HUES48 (cell line): ENCODE data around the gene JOSD1.

Experiments used
- H3K27ac ChIP-seq: one replicate; pipeline ENCODE4 v1.7.0; 2013; ENCODE audit warnings: low read depth, low read length, inconsistent platforms
- H3K27me3 ChIP-seq: 2 replicates; pipeline ENCODE4 v1.6.1; 2013; ENCODE audit warnings: mild to moderate bottlenecking, low read length; ENCODE audit not compliant: control insufficient read depth, insufficient read depth
- H3K36me3 ChIP-seq: 2 replicates; pipeline ENCODE4 v1.6.1; 2013; ENCODE audit warnings: low read length; ENCODE audit not compliant: control insufficient read depth, insufficient read depth
- H3K4me1 ChIP-seq: 2 replicates; pipeline ENCODE4 v1.6.1; 2013; ENCODE audit warnings: mild to moderate bottlenecking, low read length; ENCODE audit not compliant: control insufficient read depth, insufficient read depth
- H3K4me3 ChIP-seq: 2 replicates; pipeline ENCODE4 v1.5.1; 2013; ENCODE audit warnings: mild to moderate bottlenecking, low read depth, low read length
- H3K9ac ChIP-seq: 2 replicates; pipeline ENCODE4 v1.6.1; 2013; ENCODE audit warnings: mild to moderate bottlenecking, low read depth, low read length, moderate library complexity
- H3K9me3 ChIP-seq: 2 replicates; pipeline ENCODE4 v1.6.1; 2013; ENCODE audit warnings: low read length; ENCODE audit not compliant: control insufficient read depth, insufficient read depth

The JOSD1 gene

DNA sequence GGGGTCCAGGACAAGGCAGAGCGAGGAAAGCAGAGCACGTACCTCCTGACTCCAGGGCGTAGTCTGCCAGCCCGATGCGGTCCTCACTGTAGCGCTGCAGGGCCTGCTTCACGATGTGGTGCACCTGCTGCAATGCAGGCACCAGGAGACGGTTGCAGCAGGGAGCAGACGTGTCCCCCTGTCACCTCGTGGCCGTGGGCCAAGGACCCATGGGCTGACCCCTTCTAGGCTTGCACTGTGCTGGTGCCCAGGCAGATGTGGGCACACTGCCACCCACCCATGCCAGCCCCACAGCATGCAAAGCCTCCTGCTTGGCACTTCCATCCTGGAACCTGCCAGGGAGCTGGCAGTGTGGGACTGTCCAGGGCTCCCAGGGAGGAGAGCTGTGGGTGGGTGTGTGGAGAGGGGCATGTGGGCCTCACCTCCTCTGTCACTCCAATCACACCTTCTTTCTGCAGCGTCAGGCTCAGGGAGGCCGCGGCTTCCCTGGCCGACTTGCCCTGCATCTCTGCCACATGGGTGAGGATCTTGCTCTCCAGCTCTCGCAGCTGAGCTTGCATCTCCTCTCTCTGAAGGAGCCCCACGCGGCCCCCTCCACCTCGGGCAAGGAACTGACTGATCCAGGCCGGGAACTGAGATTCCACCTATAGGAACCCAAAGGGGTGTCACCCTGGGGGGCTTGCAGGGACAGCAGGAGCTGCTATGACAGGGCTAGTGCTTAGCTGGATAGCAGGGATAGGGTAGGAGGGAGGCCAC, 38.7 kb upstream of the JOSD1 start:
- Histone ChIP-seq H3K27me3 (no peaks in the 10 kb centered on the region), H3K9me3 (no peaks in the 10 kb centered on the region), H3K9ac (no peak overlapping the region), H3K27ac (no peak overlapping the region), H3K4me3 (no peak overlapping the region), H3K4me1 (no peaks in the 10 kb centered on the region), H3K36me3 (peaks cover 33% of the 10 kb centered on the region)

DNA sequence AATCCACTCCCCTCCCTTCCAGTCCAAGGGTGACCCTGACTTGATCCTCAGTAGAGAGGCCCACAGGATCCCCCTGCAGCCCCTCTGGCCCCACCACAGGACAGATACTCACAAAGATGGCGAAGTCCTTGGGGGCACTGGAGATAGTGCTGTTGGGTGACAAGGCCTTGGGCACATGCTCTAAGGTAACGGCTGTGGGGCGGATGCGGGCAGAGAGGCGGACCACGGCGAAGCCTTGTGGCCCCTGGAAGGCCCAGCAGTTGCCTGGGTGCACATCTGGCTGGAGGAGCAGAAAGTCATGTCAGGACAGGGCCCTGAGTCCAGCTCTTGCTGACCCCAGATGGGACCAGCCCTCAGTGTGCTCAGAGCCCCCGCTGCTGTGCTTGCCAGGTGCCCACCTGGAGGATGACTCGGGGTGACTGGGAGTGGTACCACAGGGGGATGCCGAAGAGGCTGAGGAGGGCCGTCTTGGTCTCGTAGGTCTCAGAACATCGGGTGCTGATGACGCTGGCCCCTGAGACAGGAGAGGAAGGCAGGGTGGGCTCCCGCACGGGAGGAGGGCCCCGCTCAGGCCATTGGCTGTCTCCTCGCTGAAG, 37.8 kb upstream of the JOSD1 start:
- Histone ChIP-seq H3K9ac (no peak overlapping the region), H3K4me1 (no peaks in the 10 kb centered on the region), H3K36me3 (peaks cover 42% of the 10 kb centered on the region), H3K4me3 (no peak overlapping the region), H3K27me3 (no peaks in the 10 kb centered on the region), H3K27ac (no peak overlapping the region), H3K9me3 (no peaks in the 10 kb centered on the region)

DNA sequence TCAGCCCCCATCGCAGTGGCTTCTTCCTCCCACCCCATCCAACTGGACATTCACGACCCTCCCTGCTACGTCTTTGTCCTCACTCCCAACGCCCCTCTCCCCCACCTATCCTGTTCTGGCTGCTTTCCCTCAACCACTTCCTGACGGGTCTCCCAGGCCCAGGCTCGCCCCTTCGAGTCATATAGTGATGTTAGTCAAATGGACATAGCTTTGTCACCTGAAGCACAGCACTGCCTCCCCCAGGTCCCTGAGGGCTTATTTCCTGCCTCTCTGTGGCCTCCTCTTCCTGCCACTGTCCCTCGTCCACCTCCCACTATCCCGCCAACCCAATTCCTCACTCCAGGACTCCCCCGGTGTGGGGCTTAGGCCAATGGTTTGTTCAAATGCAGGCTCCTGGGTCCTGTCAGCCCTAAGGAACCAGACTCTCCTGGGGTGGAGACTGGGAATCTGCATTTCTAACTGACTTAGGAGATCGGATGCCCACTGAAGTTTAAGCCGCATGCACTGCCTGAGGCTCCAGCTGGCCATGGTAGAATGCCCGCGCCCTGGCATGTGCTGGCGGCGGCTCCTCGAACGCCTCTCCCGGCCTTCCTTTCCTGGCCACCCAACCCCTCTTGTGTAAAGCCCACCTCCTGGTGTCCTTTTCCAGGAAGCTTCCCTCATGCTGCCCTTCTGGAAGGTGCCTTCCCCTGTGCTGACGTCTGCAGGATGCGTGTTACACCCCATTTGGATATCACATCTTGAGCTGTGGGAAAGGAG, 36.7 kb upstream of the JOSD1 start:
- Histone ChIP-seq H3K4me1 (no peaks in the 10 kb centered on the region), H3K9me3 (no peaks in the 10 kb centered on the region), H3K9ac (no peak overlapping the region), H3K27me3 (no peaks in the 10 kb centered on the region), H3K27ac (no peak overlapping the region), H3K4me3 (no peak overlapping the region), H3K36me3 (peaks cover 50% of the 10 kb centered on the region)

DNA sequence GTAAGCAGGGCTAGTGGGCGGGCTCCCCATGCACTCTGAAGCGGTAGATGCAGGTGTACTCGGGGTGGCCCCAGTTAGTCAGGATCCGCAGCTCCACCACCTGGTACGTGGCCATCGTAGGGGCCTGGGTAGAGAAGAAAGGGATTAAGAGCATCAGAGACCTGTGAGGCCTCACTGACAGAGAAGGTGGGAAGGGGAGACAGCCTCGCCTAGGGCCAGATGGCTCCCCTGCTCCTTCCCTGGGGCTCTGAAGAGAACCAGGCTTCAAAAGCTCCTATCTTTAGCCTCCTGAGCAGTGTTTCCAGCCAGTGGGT, 35.5 kb upstream of the JOSD1 start:
- no peak overlapping the region for H3K9ac ChIP-seq
- H3K27ac ChIP-seq = no peak overlapping the region
- H3K9me3 ChIP-seq = no peaks in the 10 kb centered on the region
- no peak overlapping the region for H3K4me3 ChIP-seq
- H3K36me3 ChIP-seq = peaks cover 59% of the 10 kb centered on the region
- no peaks in the 10 kb centered on the region for H3K4me1 ChIP-seq
- H3K27me3 ChIP-seq = no peaks in the 10 kb centered on the region

DNA sequence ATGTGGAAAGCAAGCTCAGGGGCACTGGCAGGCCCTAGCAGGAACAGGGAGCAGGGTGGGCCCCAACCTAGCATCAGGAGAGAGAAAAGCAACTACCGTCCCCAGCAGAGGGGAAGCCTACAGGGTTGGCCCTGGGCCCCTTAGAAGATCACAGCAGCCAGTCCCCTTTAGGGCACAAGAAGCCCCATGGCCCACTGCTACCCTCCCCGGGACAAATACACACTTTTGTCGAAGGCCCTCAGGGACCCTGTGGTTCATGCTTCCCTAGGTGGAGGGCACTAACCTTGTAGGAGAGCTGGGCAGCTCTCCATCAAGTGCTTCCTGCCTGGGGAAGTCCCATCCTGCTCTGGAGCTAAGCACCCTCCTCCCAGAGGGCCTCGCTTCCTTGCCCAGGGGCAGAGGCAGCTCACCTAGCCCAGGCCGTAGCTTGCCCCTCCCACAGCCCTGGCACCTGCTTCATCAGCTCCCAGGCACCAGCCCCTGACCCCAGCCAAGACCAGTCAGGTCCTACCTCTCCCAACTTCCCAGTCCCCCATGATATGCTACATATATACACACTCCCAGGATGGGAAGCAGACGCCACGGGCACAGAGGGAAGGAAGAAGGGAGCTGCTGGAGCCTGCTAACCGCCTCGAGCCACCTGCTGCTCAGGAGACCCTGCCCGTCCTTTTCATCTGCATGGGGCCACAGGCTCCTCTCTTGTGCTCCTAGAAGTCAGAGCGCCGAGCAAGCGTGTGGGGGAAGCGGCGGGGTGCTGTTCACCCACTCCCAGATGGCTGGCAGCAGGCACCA, 34.9 kb upstream of the JOSD1 start:
- H3K9ac ChIP-seq = no peak overlapping the region
- peaks cover 61% of the 10 kb centered on the region for H3K36me3 ChIP-seq
- H3K4me3 ChIP-seq = no peak overlapping the region
- H3K27me3 ChIP-seq = no peaks in the 10 kb centered on the region
- H3K9me3 ChIP-seq = no peaks in the 10 kb centered on the region
- H3K4me1 ChIP-seq = no peaks in the 10 kb centered on the region
- H3K27ac ChIP-seq = no peak overlapping the region

DNA sequence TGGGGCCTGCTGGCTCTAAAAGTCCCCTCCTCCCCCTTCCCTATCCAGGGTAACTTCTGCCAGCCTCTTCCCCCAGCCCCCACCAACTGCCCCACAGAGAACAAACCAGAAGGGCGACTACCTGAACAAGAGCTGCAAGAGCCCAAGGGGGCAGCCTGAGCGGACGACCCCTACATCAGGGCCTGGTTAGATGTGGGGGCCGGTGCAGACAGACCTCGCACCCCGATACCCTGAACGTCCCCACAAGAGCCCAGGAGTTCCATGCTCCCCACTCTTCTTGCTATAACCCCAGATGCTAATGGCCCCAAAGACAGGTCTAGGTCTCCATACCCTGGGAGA, 34.4 kb upstream of the JOSD1 start:
- no peaks in the 10 kb centered on the region for H3K4me1 ChIP-seq
- H3K4me3 ChIP-seq = no peak overlapping the region
- no peak overlapping the region for H3K9ac ChIP-seq
- H3K9me3 ChIP-seq = no peaks in the 10 kb centered on the region
- no peaks in the 10 kb centered on the region for H3K27me3 ChIP-seq
- H3K36me3 ChIP-seq = peaks cover 67% of the 10 kb centered on the region
- no peak overlapping the region for H3K27ac ChIP-seq

DNA sequence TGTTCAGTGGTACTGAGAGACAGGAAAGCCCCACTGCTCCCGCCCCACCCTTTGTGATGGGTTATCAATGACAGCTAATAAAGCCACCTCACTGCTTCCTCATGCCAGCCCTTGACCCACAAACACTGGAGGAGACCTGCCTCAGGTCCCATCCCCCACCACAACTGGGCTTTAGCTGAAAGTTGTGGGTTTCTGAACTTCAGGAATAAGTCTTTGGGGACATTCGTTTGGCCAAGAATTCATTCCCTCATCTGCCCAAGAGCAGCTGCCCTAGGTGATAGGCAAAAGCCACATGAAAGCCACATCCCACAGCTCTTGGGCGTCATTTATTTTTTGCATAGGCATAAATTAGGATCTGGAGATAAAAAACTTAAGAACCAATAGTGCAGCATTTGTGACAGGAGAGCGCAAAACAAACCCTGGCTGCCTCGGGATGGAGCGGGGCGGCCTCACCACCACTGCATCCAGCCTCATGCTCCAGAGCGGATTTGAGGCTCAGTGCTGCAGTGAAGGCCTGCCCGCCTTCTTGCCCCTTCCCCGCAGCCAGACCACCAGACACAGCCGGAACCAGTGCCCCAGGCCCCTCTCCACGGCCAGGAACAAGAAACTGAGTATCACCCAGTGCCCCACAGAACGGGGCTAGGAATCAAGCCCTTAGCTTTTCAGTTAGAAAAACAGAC, 33.8 kb upstream of the JOSD1 start:
- no peaks in the 10 kb centered on the region for H3K4me1 ChIP-seq
- no peaks in the 10 kb centered on the region for H3K9me3 ChIP-seq
- no peak overlapping the region for H3K4me3 ChIP-seq
- no peak overlapping the region for H3K9ac ChIP-seq
- no peaks in the 10 kb centered on the region for H3K27me3 ChIP-seq
- H3K27ac ChIP-seq = no peak overlapping the region
- H3K36me3 ChIP-seq = peaks cover 72% of the 10 kb centered on the region

DNA sequence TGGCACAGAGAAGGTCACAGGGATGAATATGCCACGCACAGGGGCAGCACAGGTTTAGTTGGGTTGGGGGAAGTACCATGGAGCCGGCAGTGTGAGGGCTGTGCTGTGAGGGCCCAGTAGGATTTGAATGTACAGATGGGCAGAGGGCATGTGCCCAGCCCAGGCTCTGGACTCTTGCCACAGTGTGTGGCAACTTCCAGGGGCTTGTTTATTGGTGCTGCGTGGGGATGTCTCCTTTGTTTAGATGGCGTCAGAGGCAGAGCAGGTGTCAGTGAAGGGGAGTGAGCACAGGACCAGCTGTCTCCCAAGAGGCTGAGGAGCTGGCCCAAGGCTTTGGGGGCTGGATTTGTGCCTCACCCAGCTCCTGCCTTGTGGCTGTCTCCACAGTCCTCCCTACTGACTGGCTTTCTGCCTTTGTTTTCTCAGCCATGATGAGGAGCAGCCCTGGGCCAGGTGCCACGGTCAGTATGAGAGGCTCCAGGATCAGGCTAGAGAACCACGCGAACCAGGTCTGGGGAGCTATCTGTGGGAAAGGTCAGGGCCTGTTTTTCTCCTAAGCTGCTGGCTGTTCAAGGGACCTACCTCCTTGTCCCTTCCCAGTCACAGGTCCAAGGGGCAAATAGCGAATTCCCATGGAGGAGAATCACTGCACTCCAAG, 33.1 kb upstream of the JOSD1 start:
- no peak overlapping the region for H3K27ac ChIP-seq

DNA sequence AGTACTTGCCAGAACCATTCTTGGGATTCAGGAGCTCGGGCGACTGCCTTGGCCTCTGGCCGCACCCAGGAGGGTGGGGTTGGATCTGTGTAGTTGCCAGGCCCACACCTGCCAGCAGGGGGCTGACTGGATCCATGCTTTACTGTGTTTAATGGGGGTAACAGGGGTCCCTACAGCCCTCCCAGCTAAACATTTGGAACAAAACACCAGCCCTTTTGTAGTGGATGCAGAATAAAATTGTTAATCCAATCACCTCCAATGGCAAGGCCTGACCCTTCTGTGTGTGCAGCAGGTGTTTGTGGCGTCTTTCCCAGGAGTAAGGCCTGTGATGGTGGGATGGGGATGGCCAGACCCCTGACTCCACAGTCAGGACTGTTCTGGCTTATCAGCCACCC, 32.6 kb upstream of the JOSD1 start:
- H3K4me1 ChIP-seq = no peaks in the 10 kb centered on the region
- H3K27me3 ChIP-seq = no peaks in the 10 kb centered on the region
- H3K36me3 ChIP-seq = peaks cover 75% of the 10 kb centered on the region
- no peak overlapping the region for H3K9ac ChIP-seq
- H3K4me3 ChIP-seq = no peak overlapping the region
- no peak overlapping the region for H3K27ac ChIP-seq
- H3K9me3 ChIP-seq = no peaks in the 10 kb centered on the region

More for the DNA sequence above, 33.1 kb upstream of the JOSD1 start:
- H3K4me3 ChIP-seq = no peak overlapping the region
- no peaks in the 10 kb centered on the region for H3K4me1 ChIP-seq
- no peak overlapping the region for H3K9ac ChIP-seq
- H3K27me3 ChIP-seq = no peaks in the 10 kb centered on the region
- H3K9me3 ChIP-seq = no peaks in the 10 kb centered on the region
- peaks cover 73% of the 10 kb centered on the region for H3K36me3 ChIP-seq

DNA sequence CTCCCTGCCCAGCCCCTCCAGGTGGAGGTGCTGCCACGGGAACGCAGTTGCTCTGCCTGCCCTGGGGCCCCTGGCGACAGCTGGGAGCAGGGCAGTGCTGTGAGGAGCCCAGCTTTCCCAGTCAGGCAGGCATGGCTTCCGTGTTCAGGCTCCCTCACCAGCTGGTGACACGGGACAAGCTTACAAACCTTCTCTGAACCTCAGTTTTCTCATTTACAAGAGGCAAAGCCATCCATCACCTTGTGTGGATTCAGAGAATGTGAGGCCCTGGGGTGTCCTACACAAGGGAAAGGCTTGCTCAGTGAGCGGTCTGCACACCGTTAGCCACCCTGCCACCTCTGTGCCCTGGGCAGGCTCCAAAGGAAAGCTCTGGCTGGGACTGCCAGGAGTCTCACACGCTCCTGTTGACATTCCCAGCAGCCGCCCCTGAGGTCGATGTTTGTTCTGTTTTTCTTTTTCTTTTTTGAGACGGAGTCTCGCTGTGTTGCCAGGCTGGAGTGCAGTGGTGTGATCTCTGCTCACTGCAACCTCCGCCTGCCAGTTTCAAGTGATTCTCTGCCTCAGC, 31.6 kb upstream of the JOSD1 start:
- no peak overlapping the region for H3K9ac ChIP-seq
- no peak overlapping the region for H3K27ac ChIP-seq
- H3K27me3 ChIP-seq = no peaks in the 10 kb centered on the region
- peaks cover 78% of the 10 kb centered on the region for H3K36me3 ChIP-seq
- no peaks in the 10 kb centered on the region for H3K4me1 ChIP-seq
- no peak overlapping the region for H3K4me3 ChIP-seq
- no peaks in the 10 kb centered on the region for H3K9me3 ChIP-seq
